Activated CD8-positive, alpha-beta memory T cell treated with anti-CD3 and anti-CD28 coated beads, Interleukin-2, amount 50 U/mL, for 48 hours (primary cell): ENCODE data around the gene CIAO2A.
"Not testable (repeated sequence)": the region's sequence is repeated elsewhere in the genome, so short reads cannot be mapped to it uniquely, and the experiment has no call there.

Source experiments
- DNase-seq: peaks from one replicate; pipeline ENCODE4 v3.0.0-alpha.2; 2020

Gene CIAO2A

DNA sequence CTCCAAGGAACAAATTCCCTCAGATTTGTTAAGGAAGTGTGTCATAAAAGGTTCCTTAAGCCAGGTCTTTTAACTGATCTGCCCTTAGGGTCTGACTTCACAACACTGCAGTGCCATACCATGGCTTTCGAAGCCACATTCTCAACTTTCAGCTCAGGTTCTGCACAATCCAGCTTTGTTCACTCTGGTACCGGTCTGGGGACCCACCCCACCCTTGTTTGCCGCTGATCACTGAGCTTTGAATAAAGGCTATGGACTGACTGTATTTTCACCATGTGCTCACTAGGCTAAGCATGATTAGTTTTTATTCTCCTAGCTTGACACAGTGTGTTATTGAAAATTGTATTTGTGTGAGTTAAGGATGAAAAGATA is 18.0 kb upstream of the CIAO2A start:
- no peak for DNase-seq

DNA sequence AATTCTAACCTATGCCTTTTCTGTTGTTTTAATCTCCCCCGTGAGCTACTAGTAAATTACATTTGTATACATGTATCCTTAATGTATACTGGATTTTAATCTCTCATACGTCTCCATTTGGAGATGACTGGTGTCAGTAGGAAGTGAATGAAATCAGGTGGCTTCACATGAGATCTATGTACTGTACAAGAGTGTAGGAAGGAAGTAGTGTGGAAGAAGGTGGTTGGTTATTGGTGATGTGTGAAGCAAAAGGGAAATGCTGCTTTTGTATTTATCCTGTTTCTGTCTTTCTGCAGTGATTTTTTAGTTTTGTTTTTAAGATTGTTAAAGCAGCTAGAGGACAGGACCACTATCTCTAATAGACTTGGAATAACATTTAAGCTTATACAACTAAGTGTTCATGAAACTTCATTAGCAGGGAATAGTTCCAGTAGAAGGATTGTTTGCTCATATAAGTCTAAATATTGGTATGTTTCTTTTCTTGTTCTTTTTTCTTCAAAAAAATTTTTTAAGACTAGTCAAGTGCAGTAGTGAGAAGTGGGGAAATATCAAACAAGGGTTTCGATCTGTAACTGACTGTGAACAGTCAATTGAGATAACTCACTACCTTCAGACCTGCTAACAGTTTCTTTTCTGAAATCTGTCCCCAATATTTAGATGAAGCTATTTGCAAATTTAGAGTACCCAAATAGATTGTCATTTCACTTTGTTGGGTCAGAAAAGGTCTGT is 17.5 kb upstream of the CIAO2A start:
- DNase-seq: no peak

DNA sequence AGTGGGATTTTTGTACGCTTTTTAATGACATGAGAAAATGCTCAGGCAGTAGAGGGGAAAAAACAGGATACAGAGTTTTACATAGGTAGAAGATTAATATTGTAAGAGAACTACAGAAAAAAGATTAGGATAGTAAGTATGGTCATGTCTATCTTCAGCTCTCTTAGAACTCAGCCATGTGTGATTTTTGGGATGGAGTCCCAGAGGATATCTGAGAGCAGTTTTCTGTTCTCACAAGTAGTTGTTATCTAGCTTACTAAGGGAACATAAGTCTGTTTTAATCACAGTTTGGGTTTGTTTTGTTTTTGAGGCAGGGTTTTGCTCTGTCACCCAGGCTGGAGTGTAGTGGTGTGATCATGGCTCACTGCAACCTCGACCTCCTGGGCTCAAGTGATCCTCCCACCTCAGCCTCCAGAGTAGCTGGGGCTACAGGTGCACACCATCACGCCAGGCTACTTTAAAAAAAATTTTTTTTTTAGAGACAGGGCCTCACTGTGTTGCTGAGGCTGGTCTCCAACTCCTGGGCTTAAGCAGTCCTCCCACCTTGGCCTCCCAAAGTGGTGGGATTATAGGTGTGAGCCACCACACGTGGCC is 16.6 kb upstream of the CIAO2A start:
- not testable (repeated sequence) for DNase-seq

DNA sequence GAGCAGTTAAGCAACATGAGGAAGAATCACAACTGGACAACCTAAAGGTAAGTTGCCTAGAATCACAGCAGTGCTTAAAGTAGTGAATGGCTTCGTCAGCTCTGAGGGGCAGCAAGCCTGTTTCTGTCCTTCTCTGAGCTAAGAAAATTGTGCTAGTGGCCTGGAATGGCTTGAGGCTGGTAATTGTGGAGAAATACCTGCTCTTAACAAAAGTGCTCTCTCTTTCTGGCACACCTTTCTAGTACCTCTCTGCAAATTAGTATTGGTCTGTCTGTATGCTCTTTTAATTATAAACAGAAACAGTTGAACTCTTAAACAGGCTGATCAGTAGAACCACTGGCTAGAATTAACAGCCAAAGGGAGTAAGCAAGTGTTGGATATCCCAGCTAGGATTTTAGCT is 13.7 kb upstream of the CIAO2A start:
- no peak for DNase-seq

DNA sequence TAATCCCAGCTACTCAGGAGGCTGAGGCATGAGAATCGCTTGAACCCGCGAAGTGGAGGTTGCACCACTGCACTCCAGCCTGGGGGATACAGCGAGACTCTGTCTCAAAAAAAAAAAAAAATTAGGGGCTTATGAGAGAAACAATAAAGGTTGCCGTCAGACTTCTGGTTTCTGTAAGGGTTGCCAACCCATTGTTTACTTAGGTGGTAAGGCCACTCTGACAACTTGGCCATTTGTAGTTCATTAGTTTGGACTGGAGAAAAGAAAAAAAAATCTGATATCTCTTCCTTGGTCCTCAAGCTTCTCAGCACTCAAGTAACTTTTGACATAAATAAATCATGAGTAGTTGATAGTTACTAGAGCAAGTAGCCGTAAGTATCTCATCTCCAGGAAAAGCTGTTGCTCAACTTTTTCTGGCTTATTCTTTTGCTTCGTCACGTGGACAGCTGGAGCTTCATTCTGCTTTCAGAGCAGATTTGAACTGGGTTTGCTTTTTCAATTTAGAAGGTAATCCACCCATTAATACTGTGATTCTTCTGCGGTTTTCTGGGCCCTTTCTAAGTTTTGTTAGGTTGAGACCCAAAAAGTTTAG is 11.6 kb upstream of the CIAO2A start:
- DNase-seq: no peak

DNA sequence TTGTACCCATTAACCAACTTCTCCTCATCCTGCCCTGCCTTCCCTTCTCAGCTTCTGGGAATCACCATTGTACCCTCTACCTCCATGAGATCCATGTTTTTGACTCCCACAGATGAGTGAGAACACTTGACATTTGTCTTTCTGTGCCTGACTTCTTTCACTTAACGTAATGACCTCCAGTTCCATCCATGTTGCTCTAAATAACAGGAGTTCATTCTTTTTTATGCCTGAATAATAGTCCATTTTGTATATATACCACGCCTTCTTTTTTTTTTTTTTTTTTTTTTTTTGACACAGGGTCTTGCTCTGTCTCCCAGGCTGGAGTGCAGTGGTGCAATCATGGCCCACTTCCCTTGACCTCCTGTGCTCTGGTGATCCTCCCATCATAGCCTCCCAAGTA is 8.9 kb upstream of the CIAO2A start:
- DNase-seq: no peak

DNA sequence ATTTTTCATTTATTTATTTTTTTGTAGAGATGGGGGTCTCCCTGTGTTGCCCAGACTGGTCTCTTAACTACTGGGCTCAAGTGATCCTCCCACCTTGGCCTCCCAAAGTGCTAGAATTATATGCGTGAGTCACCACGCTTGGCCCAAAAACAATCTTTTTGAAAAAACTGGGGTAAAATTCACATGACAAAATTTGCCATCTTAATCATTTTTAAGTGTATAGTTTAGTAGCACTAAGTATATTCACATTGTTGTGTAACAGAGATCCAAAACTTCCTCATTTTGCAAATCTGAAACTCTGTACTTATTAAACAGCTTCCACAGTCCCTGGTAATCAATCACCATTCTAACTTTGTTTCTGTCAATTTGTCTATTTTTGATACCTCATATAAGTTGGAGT is 7.3 kb upstream of the CIAO2A start:
- DNase-seq: no peak

DNA sequence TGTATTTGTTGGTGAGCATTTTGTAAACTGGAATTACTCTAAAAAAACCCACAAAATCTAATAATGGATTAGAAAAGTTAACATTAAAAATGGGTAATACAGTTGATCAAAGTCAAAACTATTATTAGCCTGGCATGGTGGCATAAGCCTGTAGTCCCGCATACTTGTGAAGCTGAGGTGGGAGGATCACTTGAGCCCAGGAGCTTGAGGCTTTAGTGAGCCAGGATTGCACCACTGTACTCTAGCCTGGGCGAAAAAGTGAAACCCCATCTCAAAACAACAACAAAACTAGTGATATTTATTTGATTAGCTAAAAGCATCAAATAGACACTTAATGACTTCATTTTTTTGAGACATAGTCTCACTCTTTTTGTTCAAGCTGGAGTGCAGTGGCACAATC is 5.7 kb upstream of the CIAO2A start:
- DNase-seq: no peak

DNA sequence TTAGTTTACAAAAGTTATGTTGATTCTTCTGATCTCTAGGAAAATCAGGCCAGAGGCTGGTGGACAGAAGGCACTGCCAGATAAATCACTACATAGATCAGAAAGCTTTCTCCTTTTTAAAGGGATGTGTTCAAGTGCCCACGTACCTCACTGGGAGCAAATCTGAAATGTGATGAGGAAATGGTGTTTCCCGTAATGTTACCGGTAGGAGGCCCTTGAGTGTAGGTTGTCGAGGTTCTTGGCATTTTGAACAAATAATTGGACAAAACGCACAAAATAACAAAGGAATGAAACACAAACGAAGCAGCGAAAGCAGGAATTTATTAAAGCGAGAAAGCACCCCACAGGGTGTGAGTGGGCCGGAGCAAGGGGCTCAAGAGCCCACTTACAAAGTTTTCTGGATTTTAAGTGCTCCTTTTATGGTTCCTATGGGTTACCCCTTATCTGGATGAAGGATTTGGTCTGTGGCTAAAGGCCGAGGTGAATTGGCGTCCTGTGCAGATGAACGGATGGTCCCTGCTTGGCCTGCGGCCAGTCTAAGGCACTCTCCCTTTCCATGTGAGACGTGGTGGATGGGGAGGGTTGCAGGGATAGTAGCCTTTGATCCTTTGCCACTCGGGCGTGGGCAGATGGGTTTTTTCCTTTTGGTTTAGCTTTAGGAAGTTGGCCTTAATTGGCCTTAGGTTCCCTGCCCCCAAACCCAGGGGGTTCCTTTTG is 3.2 kb upstream of the CIAO2A start:
- DNase-seq: no peak

DNA sequence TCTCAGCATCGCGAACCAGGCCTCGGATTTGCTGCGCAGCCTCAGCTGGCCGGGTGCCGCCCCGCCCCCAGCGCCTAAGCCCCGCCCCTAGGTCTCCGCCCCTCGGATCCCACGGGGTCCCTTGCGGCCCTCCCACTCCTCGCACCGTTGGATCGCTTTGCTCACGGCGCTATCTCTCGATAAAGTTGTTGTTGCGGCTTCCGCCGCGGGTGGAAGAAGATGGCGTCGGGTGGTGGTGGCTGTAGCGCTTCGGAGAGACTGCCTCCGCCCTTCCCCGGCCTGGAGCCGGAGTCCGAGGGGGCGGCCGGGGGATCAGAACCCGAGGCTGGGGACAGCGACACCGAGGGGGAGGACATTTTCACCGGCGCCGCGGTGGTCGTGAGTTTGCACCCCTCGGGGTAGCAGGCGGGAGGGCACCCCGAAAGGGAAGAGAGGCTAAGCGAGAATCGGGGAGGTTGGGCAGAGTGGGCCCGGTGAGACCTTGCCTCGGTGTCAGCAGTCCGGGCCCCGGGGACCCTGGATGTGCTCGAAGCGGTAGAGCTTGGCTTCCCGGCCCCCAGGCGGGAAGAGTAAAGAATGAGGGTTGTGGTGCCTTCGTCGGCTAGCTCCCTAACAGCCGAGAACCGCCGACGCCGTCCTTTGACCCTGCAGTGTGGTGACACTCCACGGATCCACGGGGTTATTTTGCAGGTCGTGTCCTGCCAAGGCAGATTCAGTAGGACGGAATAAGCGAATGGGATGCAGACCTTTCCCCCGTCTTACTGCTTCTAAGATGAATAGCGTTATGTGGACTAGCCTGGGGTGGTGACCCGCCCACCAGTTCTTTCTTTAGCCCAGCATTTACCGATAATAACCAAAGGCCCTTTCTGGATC is 2.4 kb upstream of the CIAO2A start, which contains the start of gene SNX1:
Gene SNX1, plus strand, starts transcription at position 188 of the 873 bp plus-strand sequence. Its CDS starts 32 bp downstream, at position 220.
- peak; percentile 99 for DNase-seq

DNA sequence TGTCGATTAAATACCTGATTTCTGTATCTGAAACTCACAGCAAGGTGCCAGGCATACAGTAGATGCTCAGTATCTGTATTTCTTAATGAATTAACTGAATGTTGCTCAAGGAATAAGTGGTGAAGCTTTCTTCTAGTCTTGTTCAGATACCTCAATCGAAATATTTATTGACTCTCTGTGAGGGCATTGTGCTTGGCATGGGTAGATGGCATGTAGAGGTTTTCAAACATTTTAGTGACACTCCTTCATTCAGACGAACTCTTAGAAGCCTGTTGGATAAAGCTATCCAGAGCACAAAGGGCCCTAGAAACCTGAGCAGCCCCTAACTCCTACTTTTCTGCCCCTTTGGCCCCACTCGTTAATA is 1.8 kb upstream of the CIAO2A start:
- DNase-seq: no peak

DNA sequence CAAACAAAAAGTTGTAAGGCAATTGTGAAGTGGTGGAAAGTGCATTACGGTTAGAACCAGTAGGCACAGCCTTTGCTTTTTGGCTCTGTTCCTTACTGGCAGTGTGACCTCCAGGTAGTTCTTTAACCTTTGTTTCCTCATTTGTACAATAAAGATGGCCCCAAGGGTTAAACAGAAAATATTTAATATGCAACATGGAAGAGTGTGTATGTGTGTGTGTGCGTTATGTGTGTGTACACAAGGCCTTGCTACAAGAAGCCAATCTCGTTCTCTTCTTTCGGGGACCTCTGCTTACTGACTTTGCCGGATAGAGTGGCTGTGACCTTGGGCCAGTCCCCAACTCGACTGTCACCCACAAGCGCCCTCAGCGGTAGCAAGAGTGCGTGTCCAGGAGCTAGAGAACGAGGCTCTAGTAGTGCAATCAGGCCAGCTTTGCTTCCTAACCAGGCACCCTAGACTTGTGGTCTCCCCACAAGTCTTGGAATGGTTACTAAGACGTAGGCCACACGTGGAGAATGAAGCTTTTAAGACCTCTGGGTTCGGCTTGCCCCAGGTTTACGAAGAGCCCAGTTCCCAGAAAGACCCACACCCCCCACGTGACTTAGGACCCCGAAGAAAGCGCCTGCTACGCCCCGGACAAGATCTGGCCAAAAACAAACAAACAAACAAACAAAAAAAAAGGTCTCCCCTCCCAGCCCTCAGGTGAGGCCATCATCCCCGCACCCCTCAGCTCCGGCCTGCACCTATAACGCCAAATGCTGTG is 593 bp downstream of the CIAO2A start:
- peak; percentile 74 for DNase-seq

DNA sequence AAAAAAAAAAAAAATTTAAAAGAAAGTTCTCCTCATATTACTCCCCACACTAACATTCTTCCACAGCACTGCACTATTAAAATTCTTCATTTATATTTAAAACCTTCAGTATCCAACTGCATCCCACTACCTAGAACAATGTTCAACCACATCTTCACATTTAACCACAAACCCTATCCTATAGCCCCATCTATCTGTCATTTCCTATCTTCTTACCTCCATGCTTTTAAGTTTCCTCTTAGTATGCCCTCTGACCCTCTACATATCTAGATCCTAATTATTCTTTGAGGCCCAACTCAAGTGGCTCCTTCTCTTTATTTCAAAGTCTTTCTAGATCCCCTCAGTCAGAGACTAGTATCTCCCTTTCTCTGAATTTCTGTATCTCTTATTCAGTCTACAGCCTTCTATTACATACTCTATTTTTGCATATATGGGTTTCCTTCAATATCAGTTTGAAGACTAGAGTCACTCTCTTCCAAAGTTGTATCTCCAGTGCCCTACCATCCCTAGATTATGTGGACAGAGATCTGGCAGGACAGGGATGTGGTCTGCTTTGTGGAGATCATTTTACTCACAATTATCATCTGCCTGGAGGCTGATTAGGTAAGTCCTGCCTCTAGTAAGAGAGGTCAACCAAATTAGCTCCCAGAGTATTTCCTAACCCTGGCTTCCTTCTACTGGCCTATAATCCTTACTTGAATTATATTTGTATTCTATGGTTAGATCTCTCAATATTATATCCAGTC is 1.4 kb downstream of the CIAO2A start:
- DNase-seq: no peak

DNA sequence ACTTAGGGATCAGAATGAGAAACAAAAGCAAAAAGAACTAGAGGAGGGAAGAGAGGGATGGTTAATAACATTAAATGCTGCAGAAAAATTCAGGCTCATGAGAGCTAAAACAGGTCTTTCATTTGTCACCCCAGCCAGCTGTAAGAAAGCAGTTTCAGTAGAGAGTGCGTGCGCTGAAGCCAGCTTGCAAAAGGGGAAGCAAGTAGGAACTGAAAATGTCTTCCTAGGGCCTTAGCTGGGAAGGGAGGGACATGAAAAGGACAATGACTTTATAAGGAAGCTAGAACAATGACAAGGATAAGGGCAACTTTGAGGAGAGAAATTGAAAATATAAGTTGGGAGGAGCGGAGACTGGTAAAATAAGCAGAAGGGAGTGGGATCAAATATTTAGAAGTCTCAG is 3.1 kb downstream of the CIAO2A start:
- no peak for DNase-seq

DNA sequence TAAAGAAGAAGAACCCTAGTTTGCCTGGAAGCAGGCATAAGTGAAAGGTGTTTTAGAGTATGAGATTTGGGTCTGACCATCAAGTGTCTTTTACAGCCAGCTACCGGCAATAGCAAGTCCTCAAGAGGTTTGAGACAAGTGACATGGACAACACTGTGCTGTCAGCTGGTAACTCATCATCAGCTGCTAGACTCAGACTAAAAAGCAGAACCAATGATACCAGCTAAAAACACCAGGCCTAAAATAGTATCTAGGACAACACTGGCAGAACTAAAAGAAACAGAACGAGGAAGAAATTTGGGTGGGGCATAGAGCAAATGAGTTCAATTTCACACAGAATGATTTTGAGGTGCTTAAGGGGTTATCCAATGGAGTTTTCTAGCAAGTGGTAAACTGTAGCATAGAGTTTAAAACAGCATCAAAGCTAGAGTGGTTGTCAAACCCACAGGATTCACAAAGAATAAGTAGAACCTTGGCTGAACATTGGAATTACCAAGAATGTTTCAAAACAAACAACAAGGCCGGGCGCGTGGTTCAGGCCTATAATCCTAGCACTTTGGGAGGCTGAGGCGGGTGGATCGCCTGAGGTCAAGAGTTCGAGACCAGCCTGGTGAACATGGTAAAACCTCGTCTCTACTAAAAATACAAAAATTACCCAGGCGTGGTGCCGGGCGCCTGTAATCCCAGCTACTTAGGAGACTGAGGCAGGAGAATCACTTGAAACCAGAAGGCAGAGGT is 3.9 kb downstream of the CIAO2A start:
- DNase-seq: no peak

DNA sequence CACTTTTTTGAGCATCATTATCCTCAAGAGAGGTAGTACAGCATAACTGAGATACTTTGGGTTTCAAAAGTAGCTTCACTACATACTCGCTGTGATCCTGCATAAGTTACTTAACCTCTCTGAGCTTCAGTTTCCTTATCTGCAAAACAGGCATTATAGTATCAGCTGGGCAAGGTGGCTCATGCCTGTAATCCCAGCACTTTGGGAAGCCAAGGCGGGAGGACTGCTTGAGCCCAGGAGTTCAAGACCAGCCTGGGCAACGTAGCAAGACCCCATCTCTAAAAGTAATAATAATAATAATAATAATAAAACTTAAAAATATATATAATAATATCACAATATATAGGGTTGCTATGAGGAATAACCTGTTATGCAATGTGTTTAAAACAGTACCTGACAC is 10.9 kb downstream of the CIAO2A start:
- DNase-seq: no peak

DNA sequence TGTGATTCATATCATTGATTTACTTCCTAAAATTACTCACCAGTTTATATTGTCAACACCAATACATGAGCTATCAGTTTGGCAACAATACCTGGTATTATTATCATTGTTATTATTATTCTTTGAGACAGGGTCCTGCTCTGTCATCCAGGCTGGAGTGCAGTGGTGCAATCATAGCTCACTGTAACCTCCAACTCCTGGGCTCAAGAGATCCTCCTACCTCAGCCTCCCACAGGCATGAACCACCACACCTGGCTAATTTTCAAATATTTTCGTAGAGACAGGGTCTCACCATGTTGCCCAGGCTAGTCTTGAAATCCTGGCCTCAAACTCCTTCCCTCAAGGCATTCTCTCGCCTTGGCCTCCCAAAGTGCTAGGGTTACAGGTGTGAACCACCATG is 20.1 kb downstream of the CIAO2A start:
- not testable (repeated sequence) for DNase-seq

DNA sequence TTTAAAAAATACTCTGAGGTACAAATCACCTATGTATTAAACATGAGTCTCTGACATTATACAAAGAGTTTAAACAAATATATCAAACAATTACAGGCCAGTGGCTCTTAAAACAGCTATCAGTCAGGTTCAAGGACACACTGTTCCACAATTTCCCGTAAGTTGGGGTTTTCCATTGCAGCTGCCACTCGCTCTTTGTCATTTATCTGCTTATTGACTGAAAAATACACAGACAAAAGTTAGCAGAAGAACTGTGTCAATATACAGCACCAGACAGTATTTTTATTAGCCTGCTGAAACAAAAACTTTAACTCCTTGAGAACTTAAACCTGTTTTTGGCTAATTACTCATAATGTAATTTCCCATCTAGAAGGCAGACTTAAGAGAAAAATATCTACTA is 20.8 kb downstream of the CIAO2A start:
- no peak for DNase-seq

DNA sequence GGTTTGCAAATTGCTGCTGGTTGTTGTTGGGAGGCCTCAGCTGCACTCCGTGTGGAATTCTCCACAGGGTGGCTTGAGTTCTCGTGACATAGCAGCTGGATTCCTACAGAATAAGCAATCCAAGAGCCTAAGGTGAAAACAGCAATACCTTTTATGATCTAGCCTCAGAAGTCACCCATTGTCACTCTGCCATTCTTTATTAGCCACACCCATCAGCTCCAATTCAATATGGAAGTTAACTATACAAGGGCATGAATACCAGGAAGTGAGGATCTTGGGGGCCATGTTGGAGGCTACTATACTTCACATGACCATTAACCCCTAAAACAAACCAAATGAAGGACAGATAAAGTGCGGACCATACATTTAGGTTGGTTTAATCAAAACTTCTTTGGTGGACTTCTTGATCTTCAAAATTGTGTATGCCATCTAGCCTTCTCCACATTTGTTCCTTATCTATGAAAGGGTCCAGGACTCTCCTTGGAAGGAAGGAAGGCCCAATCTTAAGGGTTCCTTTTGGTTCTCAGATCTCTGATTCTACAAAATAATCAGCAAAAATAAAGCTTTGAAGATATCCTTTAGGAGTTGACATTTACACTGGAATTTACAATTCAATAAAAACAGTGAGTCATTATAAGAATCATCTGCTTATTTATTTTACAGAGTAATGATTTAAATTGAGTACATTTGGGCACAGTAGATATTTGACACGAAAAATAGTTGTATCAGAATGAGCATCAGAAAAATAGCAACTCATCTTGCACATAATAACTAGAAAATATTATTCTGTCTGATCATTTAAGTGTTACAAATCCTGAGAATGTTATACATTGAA is 21.5 kb downstream of the CIAO2A start:
- no peak for DNase-seq
